Tongue (tissue), 2 donors: Measurements from ENCODE around the gene OOSP4B. TPM values are rescaled to one million over a fixed set of nuclear protein-coding genes. Genes with fewer than 3 reads are reported as not detected.
"Not testable (repeated sequence)": the region's sequence is repeated elsewhere in the genome, so short reads cannot be mapped to it uniquely, and the experiment has no call there.

Source experiments
- DNase-seq: peaks from one replicate; pipeline ENCODE4 v3.0.0-alpha.2; 2015
- total RNA-seq: library from RNA; depleted of rRNA; stranded (reverse); fragments of >200 nt; gene quantifications from one replicate; pipeline ENCODE4 v1.2.3, GENCODE V29; 2014

Gene OOSP4B
- total RNA-seq, result not detected

- no peak for DNase-seq
Observed at GRCh38 chr11:60016881-60017280, at the start of gene OOSP4B. Gene OOSP4B, plus strand, starts transcription at chr11:60017181.

- DNase-seq, result no peak
Observed at GRCh38 chr11:59967677-59968394, 49.1 kb upstream of the OOSP4B start.

- DNase-seq, result no peak
Observed at GRCh38 chr11:59968395-59968783, 48.6 kb upstream of the OOSP4B start.

GRCh38 chr11:59973097-59973496, 43.9 kb upstream of the OOSP4B start:
- no peak for DNase-seq

GRCh38 chr11:59981106-59981770, 35.7 kb upstream of the OOSP4B start:
- no peak for DNase-seq

- DNase-seq, result not testable (repeated sequence)
Observed at GRCh38 chr11:59982037-59982436, 34.9 kb upstream of the OOSP4B start.

- no peak for DNase-seq
Observed at GRCh38 chr11:59983212-59983611, 33.8 kb upstream of the OOSP4B start.

GRCh38 chr11:59984368-59984767, 32.6 kb upstream of the OOSP4B start:
- no peak for DNase-seq

GRCh38 chr11:59990421-59990820, 26.6 kb upstream of the OOSP4B start:
- no peak for DNase-seq

- DNase-seq, result no peak
Observed at GRCh38 chr11:59992425-59992824, 24.6 kb upstream of the OOSP4B start.

GRCh38 chr11:59997800-59998199, 19.2 kb upstream of the OOSP4B start:
- DNase-seq, result no peak

GRCh38 chr11:59999691-60000090, 17.3 kb upstream of the OOSP4B start:
- DNase-seq, result no peak

GRCh38 chr11:60003729-60004128, 13.3 kb upstream of the OOSP4B start:
- DNase-seq, result no peak

GRCh38 chr11:60005360-60005759, 11.6 kb upstream of the OOSP4B start:
- DNase-seq, result no peak

- no peak for DNase-seq
Observed at GRCh38 chr11:60018058-60018457, 1.1 kb downstream of the OOSP4B start.

- DNase-seq, result not testable (repeated sequence)
Observed at GRCh38 chr11:60020376-60020775, 3.4 kb downstream of the OOSP4B start.

GRCh38 chr11:60029015-60029632, 12.1 kb downstream of the OOSP4B start:
- DNase-seq, result no peak

- DNase-seq, result no peak
Observed at GRCh38 chr11:60040109-60040508, 23.1 kb downstream of the OOSP4B start, which contains the start of gene OOSP2. Gene OOSP2, plus strand, starts transcription at chr11:60040409. Its CDS starts 51 bp downstream, at chr11:60040460.

GRCh38 chr11:60050422-60050821, 33.4 kb downstream of the OOSP4B start:
- DNase-seq, result not testable (repeated sequence)

- not testable (repeated sequence) for DNase-seq
Observed at GRCh38 chr11:60050839-60051238, 33.9 kb downstream of the OOSP4B start.

GRCh38 chr11:60056349-60056969, 39.5 kb downstream of the OOSP4B start, which contains the start of gene MS4A3:
Gene MS4A3, plus strand, starts transcription at chr11:60056665. Its CDS starts 4,496 bp downstream, at chr11:60061161.
- DNase-seq, result no peak

GRCh38 chr11:60059052-60059451, 42.1 kb downstream of the OOSP4B start:
- DNase-seq, result no peak
